Chondrocyte (in vitro differentiated cells): ENCODE data around the gene RALGAPB. TPM values are rescaled to one million over a fixed set of nuclear protein-coding genes. Genes with fewer than 3 reads are reported as not detected.

Experiments
- DNase-seq: peaks from one replicate; pipeline ENCODE4 v3.0.0; 2021; ENCODE audit warnings: mixed read lengths, low spot score
- H3K27ac Mint-ChIP-seq: one replicate; pipeline ENCODE4 v1.8.0; 2021; ENCODE audit warnings: mild to moderate bottlenecking, moderate library complexity, mixed read lengths; ENCODE audit not compliant: unreplicated experiment
- H3K27me3 Mint-ChIP-seq: 2 replicates; pipeline ENCODE4 v1.8.0; 2021; ENCODE audit warnings: low read depth, mixed read lengths
- H3K36me3 Mint-ChIP-seq: 2 replicates; pipeline ENCODE4 v1.8.0; 2021; ENCODE audit warnings: low read depth, mixed read lengths
- H3K4me1 Mint-ChIP-seq: 2 replicates; pipeline ENCODE4 v1.8.0; 2021; ENCODE audit warnings: low read depth, mild to moderate bottlenecking, mixed read lengths
- H3K4me3 Mint-ChIP-seq: one replicate; pipeline ENCODE4 v1.8.0; 2021; ENCODE audit warnings: mild to moderate bottlenecking, moderate library complexity, mixed read lengths; ENCODE audit not compliant: unreplicated experiment
- H3K9me3 Mint-ChIP-seq: 2 replicates; pipeline ENCODE4 v1.8.0; 2021; ENCODE audit warnings: low read depth, mixed read lengths
- total RNA-seq: library from RNA; stranded (reverse); gene quantifications from 3 replicates; pipeline ENCODE4 v1.2.1, GENCODE V29; 2021
- TF ChIP-seq, protein P1 (sequence below): fragments of 200-600 bp; sonication (generic); IDR thresholded peaks from 2 replicates; pipeline ENCODE4 v1.5.0; 2021; ENCODE audit warnings: antibody characterized with exemption, mild to moderate bottlenecking, moderate library complexity

The RALGAPB gene
- total RNA-seq, 1 donor from 2014 or later, result 32.6 TPM

DNA sequence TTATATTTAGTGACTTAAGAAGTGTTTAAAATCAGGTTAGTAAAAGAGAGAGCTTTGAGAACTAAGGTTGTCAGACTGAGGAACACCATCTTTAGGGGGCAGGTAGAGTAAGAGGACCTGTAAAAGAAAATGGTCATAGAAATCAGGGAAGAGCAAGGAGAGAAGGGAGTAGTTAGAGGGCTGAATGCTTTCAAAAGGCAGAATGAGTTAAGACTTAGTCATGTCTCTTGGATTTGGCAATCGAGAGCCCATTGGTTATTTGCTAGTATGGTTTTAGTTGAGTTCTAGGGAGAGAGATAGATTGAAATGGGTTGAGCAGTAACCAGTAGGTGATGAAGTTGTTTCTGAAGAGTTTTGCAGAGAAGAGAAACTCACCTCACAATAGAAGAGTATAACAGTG, 51.1 kb downstream of the RALGAPB start:
- TF ChIP-seq, protein P1, sequence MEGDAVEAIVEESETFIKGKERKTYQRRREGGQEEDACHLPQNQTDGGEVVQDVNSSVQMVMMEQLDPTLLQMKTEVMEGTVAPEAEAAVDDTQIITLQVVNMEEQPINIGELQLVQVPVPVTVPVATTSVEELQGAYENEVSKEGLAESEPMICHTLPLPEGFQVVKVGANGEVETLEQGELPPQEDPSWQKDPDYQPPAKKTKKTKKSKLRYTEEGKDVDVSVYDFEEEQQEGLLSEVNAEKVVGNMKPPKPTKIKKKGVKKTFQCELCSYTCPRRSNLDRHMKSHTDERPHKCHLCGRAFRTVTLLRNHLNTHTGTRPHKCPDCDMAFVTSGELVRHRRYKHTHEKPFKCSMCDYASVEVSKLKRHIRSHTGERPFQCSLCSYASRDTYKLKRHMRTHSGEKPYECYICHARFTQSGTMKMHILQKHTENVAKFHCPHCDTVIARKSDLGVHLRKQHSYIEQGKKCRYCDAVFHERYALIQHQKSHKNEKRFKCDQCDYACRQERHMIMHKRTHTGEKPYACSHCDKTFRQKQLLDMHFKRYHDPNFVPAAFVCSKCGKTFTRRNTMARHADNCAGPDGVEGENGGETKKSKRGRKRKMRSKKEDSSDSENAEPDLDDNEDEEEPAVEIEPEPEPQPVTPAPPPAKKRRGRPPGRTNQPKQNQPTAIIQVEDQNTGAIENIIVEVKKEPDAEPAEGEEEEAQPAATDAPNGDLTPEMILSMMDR, result no peak
- H3K4me3 Mint-ChIP-seq, result no peak overlapping the region
- no peak for DNase-seq
- H3K9me3 Mint-ChIP-seq, result no peaks in the 10 kb centered on the region
- H3K27me3 Mint-ChIP-seq, result no peaks in the 10 kb centered on the region
- peaks cover 24% of the 10 kb centered on the region for H3K36me3 Mint-ChIP-seq
- H3K27ac Mint-ChIP-seq, result no peak overlapping the region
- peaks cover 10% of the 10 kb centered on the region for H3K4me1 Mint-ChIP-seq

DNA sequence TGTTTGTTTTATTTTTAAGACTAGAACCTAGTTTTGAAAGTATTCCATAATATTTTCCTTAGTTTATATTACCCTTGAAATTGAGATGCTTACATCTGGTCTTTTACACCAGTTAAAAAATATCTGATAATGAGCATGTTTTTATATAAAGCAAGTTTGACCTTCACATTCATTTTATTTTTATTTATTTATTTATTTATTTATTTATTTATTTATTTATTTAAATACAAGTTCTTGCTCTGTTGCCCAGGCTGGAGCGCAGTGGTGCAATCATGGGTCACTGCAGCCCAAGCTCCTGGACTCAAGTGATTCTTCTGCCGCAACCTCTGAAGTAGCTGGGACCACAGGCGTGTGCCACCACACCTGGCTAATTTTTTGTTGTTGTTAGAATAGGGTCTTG, 55.5 kb downstream of the RALGAPB start:
- Mint-ChIP-seq H3K4me1 (peaks cover 10% of the 10 kb centered on the region), H3K4me3 (no peak overlapping the region), H3K27ac (no peak overlapping the region), H3K27me3 (no peaks in the 10 kb centered on the region), H3K9me3 (no peaks in the 10 kb centered on the region), H3K36me3 (peaks cover 31% of the 10 kb centered on the region)
- TF ChIP-seq, protein P1, result no peak
- DNase-seq, result no peak

DNA sequence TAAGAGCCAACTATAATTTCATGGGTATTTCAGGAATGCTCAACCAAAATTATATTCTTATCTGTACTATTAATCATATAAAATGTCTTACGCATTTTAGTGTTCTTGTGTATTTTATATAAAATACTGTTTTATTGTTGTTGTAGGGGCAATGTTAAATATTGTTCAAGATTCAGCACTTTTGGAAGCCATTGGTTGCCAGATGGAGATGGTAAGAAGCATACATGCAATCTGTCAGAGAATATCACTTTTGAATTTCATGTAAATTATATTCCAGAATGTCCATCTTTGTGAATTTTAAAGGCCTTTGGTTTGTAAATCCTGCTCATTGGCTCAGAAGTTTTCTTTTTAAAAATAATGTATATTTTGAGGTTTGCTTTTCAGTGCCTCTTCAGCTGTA, 58.4 kb downstream of the RALGAPB start:
- Mint-ChIP-seq H3K4me3 (no peak overlapping the region), H3K27me3 (no peaks in the 10 kb centered on the region), H3K27ac (no peak overlapping the region), H3K4me1 (no peaks in the 10 kb centered on the region), H3K36me3 (peaks cover 28% of the 10 kb centered on the region), H3K9me3 (no peaks in the 10 kb centered on the region)
- TF ChIP-seq, protein P1, result no peak
- no peak for DNase-seq

DNA sequence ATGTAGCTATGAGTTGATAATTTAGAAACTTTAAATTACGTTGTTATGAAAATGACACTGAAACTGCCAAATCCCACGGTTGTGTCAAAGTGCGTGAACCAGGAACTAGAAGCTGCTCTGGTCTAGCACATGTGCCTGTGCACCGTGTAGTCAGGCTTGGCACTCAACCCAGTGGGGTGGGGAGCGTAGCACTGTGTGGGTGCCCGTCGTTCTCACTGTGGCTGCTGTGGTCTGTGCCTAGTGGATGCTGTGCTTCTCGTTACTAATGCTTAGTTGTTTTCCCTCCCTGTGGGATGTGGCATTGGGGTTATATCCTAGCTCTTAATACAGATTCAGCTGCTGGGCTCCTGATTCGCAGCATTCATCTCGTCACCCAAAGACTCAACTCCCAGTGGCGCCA, 62.1 kb downstream of the RALGAPB start:
- DNase-seq, result no peak
- TF ChIP-seq, protein P1, result no peak
- Mint-ChIP-seq H3K4me3 (no peak overlapping the region), H3K36me3 (peaks cover 37% of the 10 kb centered on the region), H3K4me1 (no peaks in the 10 kb centered on the region), H3K9me3 (no peaks in the 10 kb centered on the region), H3K27me3 (no peaks in the 10 kb centered on the region), H3K27ac (no peak overlapping the region)

DNA sequence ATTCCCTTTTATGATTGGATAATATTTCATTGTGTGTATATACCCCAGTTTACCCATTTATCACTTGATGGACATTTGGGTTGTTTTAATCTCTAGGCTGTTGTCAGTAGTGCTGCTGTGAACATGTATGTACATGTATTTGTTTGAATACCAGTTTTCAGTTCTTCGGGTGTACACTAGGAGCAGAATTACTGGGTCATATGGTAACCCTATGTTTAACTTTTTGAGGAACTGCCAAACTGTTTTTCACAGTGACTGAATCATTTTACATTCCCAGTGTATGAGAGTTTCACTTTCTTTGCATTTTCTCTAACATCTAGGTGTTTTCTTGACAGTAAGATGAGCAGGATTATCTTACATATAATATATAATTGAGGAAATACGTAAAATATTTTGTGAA, 63.7 kb downstream of the RALGAPB start:
- DNase-seq, result no peak
- no peaks in the 10 kb centered on the region for H3K27me3 Mint-ChIP-seq
- H3K4me3 Mint-ChIP-seq, result no peak overlapping the region
- H3K9me3 Mint-ChIP-seq, result no peaks in the 10 kb centered on the region
- peaks cover 45% of the 10 kb centered on the region for H3K36me3 Mint-ChIP-seq
- TF ChIP-seq, protein P1, result no peak
- no peak overlapping the region for H3K27ac Mint-ChIP-seq
- H3K4me1 Mint-ChIP-seq, result no peaks in the 10 kb centered on the region
